Pancreas (tissue), 10 donors: ENCODE results near the gene TMEM17. TPM values are rescaled to one million over a fixed set of nuclear protein-coding genes. Genes with fewer than 3 reads are reported as not detected.

Experiments
- ATAC-seq, 4 donors: fragments of 200-7000 bp; cut with Tn5 transposase; one replicate each; pipeline versions ENCODE4 v1.8.0 to v1.9.1; 2020; ENCODE audit warnings: mild to moderate bottlenecking in 4 of 4, moderate library complexity in 4 of 4
- DNase-seq, 6 donors: peaks; one replicate each; pipeline ENCODE4 v3.0.0-alpha.2; 2020
- FAIRE-seq: peaks from 2 replicates; lab custom pipeline; 2012; peaks lifted over from hg19 to GRCh38; lab: Jason Lieb, UNC
- H3K27ac ChIP-seq, 4 donors: fragments of 200-600 bp; sonication (generic); 1 replicate in 3 of 4; 2 replicates in 1 of 4; pipeline versions ENCODE4 v1.5.0 to v1.8.0; 2020
- H3K27me3 ChIP-seq, 4 donors: fragments of 200-600 bp; one replicate each; pipeline ENCODE4 v1.8.0; 2021
- H3K36me3 ChIP-seq, 3 donors: fragments of 200-600 bp; sonication (generic) in 1 of 3; one replicate each; pipeline versions ENCODE4 v1.5.0 to v1.8.0; 2020 to 2021
- H3K4me1 ChIP-seq, 3 donors: fragments of 200-600 bp; one replicate each; pipeline ENCODE4 v1.8.0; 2021
- H3K4me3 ChIP-seq, 4 donors: fragments of 200-600 bp; sonication (generic) in 2 of 4; one replicate each; pipeline versions ENCODE4 v1.5.0 to v1.8.0; 2020 to 2021
- H3K9me3 ChIP-seq, 4 donors: fragments of 200-600 bp; one replicate each; pipeline ENCODE4 v1.8.0; 2021
- WGBS, 2 donors: extraction: QIAGEN DNeasy Blood & Tissue Kit; methylation state at CpG; one replicate each; pipeline ENCODE4 v1.1.7; 2013; 5-methylcytosine and 5-hydroxymethylcytosine counted together
- intact Hi-C, 3 donors: fragments of 100-400 bp; cut with DNase I; formaldehyde crosslinking; loops; one replicate each; pipeline versions ENCODE4 v1.11.1 to v1.14.2; 2022
- polyA plus RNA-seq, 2 donors: library from polyadenylated mRNA; stranded (reverse); fragments of 200-250 nt; gene quantifications; one replicate each; pipeline ENCODE4 v1.2.3, GENCODE V29; 2013
- total RNA-seq, 6 donors: library from RNA; stranded (reverse); fragmentation: NEBNext Ultra II Directional in 4 of 6; extraction: Animal tissue kit (Norgen Biotek cat#: 25700) in 4 of 6; gene quantifications; one replicate each; pipeline versions ENCODE4 v1.2.1 to v1.2.4, GENCODE V29; 2021 to 2023
- TF ChIP-seq, protein P1 (sequence below), 4 donors: fragments of 200-600 bp; sonication (generic) in 3 of 4; IDR thresholded peaks; one replicate each; pipeline versions ENCODE4 v1.5.0 to v1.8.0; 2021; ENCODE audit warnings: antibody characterized with exemption in 4 of 4
- donor health status: healthy with polysubstance abuse.
- donor health status: DM: no; HTN: no; CAD: no; lungs with moderate emphysema.
- donor health status: DM: no; HTN: no; CAD: no.
- donor health status: control.
- donor health status: control.
- donor health status: Bipolar disorder and iron deficiency.
- donor health status: DM: yes; HTN: yes; CAD: no.
- donor health status: DM: no; HTN: no; CAD: no.
- donor health status: DM: no; HTN: no; CAD: no.
- donor health status: DM: yes; HTN: yes; CAD: no.

The TMEM17 gene
- 1 to 10 TPM; 1.3 to 3.2 (median 2.4) TPM for total RNA-seq
- polyA plus RNA-seq, result 1 to 10 TPM; 1.3 to 5.8 TPM

GRCh38 chr2:62505750-62506420 lies at the start of gene TMEM17:
TSS of gene TMEM17 (minus strand) at chr2:62506195. CDS start at chr2:62506129, 66 bp downstream.
- TF ChIP-seq, protein P1, sequence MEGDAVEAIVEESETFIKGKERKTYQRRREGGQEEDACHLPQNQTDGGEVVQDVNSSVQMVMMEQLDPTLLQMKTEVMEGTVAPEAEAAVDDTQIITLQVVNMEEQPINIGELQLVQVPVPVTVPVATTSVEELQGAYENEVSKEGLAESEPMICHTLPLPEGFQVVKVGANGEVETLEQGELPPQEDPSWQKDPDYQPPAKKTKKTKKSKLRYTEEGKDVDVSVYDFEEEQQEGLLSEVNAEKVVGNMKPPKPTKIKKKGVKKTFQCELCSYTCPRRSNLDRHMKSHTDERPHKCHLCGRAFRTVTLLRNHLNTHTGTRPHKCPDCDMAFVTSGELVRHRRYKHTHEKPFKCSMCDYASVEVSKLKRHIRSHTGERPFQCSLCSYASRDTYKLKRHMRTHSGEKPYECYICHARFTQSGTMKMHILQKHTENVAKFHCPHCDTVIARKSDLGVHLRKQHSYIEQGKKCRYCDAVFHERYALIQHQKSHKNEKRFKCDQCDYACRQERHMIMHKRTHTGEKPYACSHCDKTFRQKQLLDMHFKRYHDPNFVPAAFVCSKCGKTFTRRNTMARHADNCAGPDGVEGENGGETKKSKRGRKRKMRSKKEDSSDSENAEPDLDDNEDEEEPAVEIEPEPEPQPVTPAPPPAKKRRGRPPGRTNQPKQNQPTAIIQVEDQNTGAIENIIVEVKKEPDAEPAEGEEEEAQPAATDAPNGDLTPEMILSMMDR (IDR thresholded peaks at IDR 0.05), result no peak
- no peak for FAIRE-seq
- intact Hi-C loops, result no loop called here
- 0% methylated on average over 66 to 68 of the region's 68 CpGs for WGBS, 2 donors
- Histone ChIP-seq H3K27me3 (no peaks in the 10 kb centered on the region), H3K9me3 (no peaks in the 10 kb centered on the region), H3K36me3 (peaks cover 0 to 3% (median 0%) of the 10 kb centered on the region in 3 donors), H3K4me1 (peaks cover 3 to 10% (median 6%) of the 10 kb centered on the region in 3 donors), H3K27ac (peak within 1 kb of the TSS; percentile 78 to 92 (median 90)), H3K4me3 (peak within 1 kb of the TSS; percentile 46 to 74 (median 66))
- peak; percentile 91 to 95 (median 94) for DNase-seq
- ATAC-seq, result peak; percentile 91 to 95 (median 93)

- H3K36me3 ChIP-seq, result no peaks in the 10 kb centered on the region
- no peak for ATAC-seq
- intact Hi-C loops, result no loop called here
- no peaks in the 10 kb centered on the region for H3K27me3 ChIP-seq
- no peak for FAIRE-seq
- H3K9me3 ChIP-seq, result no peaks in the 10 kb centered on the region
- H3K4me1 ChIP-seq, result no peaks in the 10 kb centered on the region
- DNase-seq, result no peak
- TF ChIP-seq, protein P1 (IDR thresholded peaks at IDR 0.05), result no peak
- no peak overlapping the region for H3K27ac ChIP-seq
- no peak overlapping the region for H3K4me3 ChIP-seq
Observed at GRCh38 chr2:62554440-62554839, 48.4 kb upstream of the TMEM17 start.

DNA sequence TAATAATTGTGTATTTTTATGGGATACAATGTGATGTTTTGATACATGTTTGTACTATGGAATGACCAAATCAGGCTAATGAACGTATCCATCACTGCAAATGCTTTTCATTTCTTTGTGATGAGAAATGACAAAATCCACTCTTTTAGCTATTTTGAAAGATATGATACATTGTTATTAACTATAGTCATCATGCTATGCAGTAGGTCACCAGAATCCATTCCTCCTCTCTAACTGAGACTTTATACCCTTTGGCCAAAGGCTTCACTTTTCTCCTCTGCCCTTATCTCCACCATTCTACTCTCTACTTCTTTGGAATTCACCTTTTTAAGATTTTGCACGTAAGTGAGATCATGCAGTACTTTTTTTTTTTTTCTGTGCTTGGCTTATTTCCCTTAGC lies 44.5 kb upstream of the TMEM17 start:
- H3K36me3 ChIP-seq, result no peaks in the 10 kb centered on the region
- no peak overlapping the region for H3K27ac ChIP-seq
- H3K4me1 ChIP-seq, result no peaks in the 10 kb centered on the region
- TF ChIP-seq, protein P1 (IDR thresholded peaks at IDR 0.05), result no peak
- no peaks in the 10 kb centered on the region for H3K27me3 ChIP-seq
- FAIRE-seq (no peak), DNase-seq (no peak), ATAC-seq (no peak)
- no peaks in the 10 kb centered on the region for H3K9me3 ChIP-seq
- no peak overlapping the region for H3K4me3 ChIP-seq
- WGBS, 2 donors, result 89 to 96% methylated on average over 2 of the region's 2 CpGs
- intact Hi-C loops, result no loop called here

DNA sequence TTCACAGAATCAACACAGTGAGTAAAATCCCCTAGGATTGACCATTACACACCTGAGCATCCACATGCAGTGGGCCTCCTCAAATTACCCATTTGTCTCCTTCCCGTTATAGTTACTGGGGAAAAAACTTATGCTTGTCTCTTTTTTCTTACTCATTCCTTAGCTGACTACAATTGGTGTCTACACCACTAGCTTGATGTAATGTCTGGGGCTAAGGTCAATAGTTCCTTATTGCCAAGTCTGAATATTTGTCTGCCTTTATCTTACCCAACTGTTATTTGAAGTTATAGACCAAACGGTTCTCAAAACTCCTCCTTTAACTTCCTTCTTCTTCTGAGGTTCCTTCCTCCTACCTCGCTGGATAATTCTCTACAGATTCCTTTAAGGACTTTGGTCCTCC lies 41.9 kb upstream of the TMEM17 start:
- DNase-seq (no peak), ATAC-seq (peak in 2 of 4 donors; percentile 71 to 85), FAIRE-seq (no peak)
- intact Hi-C loops, result no loop called here
- Histone ChIP-seq H3K4me3 (no peak overlapping the region), H3K27me3 (no peaks in the 10 kb centered on the region), H3K27ac (no peak overlapping the region), H3K4me1 (no peaks in the 10 kb centered on the region), H3K36me3 (no peaks in the 10 kb centered on the region), H3K9me3 (no peaks in the 10 kb centered on the region)
- TF ChIP-seq, protein P1 (IDR thresholded peaks at IDR 0.05), result no peak
- 67 to 72% methylated on average over 3 of the region's 3 CpGs for WGBS, 2 donors

DNA sequence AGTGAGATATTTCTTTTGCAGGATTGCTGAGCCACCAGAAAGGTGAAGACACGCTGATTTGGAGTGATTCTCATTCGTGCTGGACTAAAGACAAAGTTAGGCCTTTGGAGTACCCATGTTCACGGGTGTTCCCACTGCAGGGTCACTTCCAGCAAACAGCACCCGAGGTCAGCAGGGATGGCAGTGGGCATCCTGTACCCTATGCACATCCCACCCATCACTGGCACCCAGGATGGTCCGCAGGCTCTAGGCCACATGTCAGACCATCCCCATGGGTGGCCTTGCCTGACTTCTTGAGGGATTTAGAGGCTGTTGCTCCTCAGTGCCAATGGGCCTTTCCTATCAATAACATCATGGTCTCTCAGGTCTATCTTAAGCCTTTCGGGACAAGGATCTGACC lies 39.3 kb upstream of the TMEM17 start:
- intact Hi-C loops, result no loop called here
- ATAC-seq, result no peak
- DNase-seq, result no peak

More for the DNA sequence above, 39.3 kb upstream of the TMEM17 start:
- no peaks in the 10 kb centered on the region for H3K27me3 ChIP-seq
- 94 to 95% methylated on average over 6 of the region's 6 CpGs for WGBS, 2 donors
- H3K4me1 ChIP-seq, result peaks cover 16 to 19% (median 18%) of the 10 kb centered on the region in 3 donors
- no peaks in the 10 kb centered on the region for H3K9me3 ChIP-seq
- H3K4me3 ChIP-seq, result no peak overlapping the region
- no peak overlapping the region for H3K27ac ChIP-seq
- no peak for FAIRE-seq
- TF ChIP-seq, protein P1 (IDR thresholded peaks at IDR 0.05), result no peak
- no peaks in the 10 kb centered on the region for H3K36me3 ChIP-seq
